Renal cortex interstitium (tissue), 11 donors: ENCODE data around the gene DOK4. TPM values are rescaled to one million over a fixed set of nuclear protein-coding genes. Genes with fewer than 3 reads are reported as not detected.
"Not testable (repeated sequence)": the region's sequence is repeated elsewhere in the genome, so short reads cannot be mapped to it uniquely, and the experiment has no call there.

Experiments used
- DNase-seq, 11 donors: peaks; one replicate each; pipeline ENCODE4 v3.0.0-alpha.2; 2013; ENCODE audit warnings: low read depth in 9 of 11, low spot score in 4 of 11; ENCODE audit errors: extremely low read depth in 1 of 11
- polyA plus RNA-seq, 3 donors: library from polyadenylated mRNA; unstranded; fragments of 120-200 nt; gene quantifications; one replicate each; pipeline ENCODE4 v1.2.1, GENCODE V29; 2013; ENCODE audit not compliant: insufficient read length in 3 of 3

The DOK4 gene
- polyA plus RNA-seq, 3 donors: 26.2 to 36.8 (median 36.6) TPM

DNA sequence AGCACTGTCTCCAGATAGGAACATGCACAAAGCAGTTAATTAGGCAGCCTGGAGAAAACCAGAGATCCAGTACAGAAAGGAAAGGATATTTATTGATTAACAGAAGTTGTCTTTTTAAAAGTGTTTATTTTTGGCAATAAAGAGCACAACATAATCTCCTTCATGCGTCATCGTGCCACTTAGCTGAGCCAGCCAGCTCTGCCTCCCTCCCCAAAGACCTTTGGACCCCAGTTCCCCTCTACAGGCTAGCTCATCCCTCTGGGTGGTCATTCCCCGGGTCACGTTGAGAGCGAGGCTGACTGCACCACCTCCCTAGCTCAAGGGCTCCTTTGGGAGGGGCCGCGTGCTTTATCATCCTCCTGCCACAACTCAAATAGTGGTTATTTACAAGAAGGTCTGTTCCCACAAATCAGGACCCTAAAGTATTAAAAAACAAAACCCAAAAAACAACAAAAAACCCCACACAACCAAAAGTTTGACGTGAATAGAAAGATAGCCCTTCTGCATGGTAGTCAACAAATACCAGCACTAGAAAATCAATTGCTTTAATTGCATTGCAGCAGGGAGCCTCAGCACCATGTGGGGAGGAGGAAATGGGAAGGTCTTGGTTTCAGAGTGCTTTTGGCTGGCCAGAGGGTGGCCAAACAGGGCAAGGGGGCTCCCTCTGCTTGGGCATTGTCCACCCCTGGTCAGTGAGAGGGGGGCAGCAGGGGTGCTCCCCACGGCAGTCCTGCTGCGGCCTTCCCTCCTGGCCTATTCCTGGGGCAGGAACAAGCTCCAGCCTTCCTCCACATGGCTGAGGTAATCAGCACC, 14.2 kb downstream of the DOK4 start:
- DNase-seq: peak in 1 of 11 donors; percentile 43

DNA sequence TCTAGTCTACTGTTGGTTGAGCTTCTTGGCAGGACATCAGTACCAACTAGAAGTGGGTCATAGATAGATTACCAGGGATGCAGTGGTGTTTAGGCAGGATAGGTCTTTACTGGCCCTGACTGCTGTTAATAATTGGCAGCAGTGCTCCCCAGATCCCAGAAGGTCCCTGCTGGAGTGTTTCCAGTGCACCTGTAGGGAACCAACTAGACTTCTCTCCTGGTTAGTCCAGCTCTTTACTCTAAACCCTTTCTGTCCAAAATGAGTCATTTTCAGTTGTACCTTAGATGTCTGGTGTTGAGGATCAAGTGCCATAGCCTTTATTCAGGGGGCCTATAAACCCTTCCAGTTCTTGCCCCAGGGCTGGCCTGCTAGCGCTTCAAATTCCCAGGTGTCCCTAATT, 15.1 kb downstream of the DOK4 start:
- no peak for DNase-seq

GRCh38 chr16:57470711-57471110, 15.6 kb downstream of the DOK4 start:
- no peak for DNase-seq

DNA sequence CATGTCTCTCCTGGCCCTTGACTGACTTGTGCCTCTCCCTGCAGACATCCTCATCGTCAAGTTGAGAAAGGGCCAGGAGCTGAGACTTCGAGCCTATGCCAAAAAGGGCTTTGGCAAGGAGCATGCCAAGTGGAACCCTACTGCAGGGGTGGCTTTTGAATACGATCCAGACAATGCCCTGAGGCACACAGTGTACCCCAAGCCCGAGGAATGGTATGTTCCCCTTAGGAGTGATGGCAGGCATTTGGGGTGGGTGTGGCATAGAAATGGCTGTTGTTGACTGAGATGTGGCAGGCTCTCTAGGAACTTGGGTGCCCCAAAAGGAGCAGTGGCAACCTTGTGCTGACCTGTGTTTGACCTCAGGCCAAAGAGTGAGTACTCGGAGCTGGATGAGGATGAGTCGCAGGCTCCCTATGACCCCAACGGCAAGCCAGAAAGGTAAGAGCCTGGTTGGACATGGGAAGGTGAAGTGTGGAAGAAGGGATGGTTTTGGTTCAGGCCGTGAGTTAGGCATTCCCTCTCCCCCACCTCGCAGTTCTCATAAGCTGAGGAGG, 16.3 kb downstream of the DOK4 start:
- no peak for DNase-seq

DNA sequence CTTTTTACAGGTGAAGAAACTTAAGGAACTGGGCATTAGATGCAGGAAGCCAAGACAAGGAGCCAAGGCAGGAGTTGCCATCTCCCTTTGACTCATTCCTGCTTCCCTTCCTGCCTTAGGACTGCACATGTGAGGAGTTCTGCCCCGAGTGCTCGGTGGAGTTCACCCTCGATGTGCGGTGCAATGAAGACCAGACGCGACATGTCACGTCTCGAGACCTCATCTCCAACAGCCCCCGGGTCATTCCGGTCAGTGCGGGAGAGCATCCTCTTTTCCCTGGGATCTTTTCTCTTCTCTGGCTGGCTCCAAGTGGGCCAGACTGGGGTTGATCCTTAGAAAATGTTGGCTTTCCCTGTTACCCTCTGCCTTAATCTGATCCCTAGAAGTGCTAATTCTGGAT, 17.2 kb downstream of the DOK4 start:
- no peak for DNase-seq

- DNase-seq: no peak
Observed at GRCh38 chr16:57468346-57468745, 17.9 kb downstream of the DOK4 start.

- DNase-seq: no peak
Observed at GRCh38 chr16:57464523-57464922, 21.8 kb downstream of the DOK4 start.

GRCh38 chr16:57462978-57463362, 23.3 kb downstream of the DOK4 start:
- no peak for DNase-seq

DNA sequence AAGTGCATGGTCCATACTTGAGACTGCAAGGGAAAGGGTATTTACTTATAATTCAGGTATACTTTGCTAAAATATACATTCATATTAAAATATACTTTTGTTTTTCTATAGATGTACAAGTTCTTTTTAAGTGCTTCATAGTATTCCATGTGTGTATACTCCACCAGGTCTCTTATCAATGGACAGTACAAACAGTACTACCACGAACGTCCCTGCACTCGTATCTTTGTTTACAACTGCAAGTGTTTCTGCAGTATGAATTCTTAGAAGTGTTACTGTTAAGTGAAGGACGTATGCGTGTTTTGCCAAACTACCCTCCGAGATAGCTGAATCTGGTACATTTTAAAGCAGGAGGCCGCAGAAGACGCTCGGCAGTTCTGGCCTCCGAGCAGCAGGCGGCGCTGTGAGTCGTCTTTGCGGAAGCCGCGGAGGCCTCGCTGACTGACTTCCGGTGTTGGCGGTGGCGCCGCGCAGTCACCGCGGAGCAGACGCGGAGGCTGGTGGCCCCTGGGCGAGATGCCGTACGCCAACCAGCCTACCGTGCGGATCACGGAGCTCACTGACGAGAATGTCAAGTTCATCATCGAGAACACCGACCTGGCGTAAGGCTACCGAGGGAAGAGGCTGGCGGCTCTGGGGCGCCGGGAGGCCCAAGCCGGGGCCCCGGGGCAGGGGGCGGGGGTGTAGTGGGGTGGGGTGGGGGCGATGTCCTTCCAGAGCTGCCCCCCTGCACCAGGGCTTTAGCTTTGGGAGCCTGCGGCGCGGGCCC, 23.9 kb downstream of the DOK4 start, which contains the start of gene POLR2C:
TSS of gene POLR2C (plus strand) at position 471 of the 769 bp plus-strand sequence. CDS start at position 517, 46 bp downstream.
- DNase-seq: peak in 9 of 11 donors; percentile 59 to 83 (median 81)

GRCh38 chr16:57452021-57452420, 34.3 kb downstream of the DOK4 start:
- DNase-seq: no peak

DNA sequence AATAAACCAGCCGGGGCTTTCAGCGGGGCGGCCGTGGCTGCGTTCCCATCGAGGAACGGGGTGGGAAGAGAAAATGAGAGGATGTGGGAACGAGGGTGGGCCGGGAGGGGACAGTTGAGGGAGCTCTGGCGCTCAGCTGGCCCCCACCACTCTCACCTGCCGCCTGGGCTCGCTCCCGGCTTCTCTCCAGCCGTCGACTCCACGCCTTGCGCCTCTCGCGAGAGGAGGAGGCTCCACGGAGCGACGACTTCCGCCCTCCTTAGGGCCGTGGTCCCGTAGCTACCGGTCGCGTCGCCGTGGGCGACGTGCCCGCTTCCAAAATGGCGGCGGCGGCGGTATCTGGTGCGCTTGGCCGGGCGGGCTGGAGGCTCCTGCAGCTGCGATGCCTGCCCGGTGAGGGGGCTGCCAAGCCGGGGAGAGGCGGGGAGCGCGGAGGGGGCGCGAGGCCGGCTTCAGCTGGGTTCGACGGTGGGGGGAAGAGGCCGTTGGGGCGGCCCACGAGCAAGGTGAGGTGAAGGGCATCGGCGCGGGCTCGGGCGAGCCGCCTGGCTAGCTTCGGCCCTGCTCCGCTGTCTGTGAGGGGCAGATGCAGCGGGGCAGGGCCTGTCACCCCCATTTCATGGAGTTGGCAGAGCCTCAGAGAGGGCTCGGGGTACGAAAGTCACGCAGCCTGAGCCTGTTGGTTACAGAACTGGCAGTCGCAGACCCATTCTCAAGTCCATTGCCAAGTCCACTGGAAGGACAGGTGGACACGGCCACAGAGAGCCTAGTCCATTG, 38.9 kb downstream of the DOK4 start, which contains the start of the genes CIAPIN1 and COQ9:
TSS of gene CIAPIN1 (minus strand) at position 200 of the 777 bp plus-strand sequence. CDS start 6,457 bp downstream, outside the sequence.
TSS of gene COQ9 (plus strand) at position 294 of the 777 bp plus-strand sequence. CDS start at position 321, 27 bp downstream.
- DNase-seq: peak; percentile 87 to 94 (median 91)

DNA sequence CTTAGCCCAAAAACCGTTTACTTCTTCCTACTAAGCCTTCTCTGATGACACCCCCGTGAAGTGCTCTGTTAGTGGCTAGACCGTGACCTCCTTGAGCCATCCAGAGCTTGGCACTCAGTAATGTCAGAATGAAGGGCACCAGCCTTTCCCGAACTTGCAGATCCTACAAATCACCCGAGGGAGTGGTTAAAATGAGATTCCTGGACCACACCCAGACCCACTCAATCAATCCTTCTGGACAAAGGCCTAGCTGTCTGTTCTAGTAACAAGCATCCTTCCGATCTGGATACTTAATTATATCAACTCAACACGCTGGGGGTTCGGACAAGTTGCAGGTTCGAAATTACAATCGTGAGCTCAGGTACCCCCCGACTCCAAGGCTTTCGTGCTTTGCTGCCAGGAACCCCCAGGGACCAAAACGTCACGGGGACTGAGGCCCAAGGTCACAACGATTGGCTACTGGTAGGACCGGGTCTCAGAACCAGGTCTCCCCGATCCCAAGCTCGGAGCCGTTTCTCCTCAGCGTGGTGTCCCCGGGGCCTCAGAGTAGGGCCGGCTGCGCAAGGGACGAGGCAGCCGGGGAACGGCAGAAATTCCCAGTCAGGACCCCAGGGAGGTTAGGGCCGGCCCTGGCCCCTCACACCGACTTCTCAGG, 39.6 kb downstream of the DOK4 start:
- peak in 4 of 11 donors; percentile 5 to 33 (median 19) for DNase-seq

- DNase-seq: no peak
Observed at GRCh38 chr16:57445510-57445909, 40.8 kb downstream of the DOK4 start.

DNA sequence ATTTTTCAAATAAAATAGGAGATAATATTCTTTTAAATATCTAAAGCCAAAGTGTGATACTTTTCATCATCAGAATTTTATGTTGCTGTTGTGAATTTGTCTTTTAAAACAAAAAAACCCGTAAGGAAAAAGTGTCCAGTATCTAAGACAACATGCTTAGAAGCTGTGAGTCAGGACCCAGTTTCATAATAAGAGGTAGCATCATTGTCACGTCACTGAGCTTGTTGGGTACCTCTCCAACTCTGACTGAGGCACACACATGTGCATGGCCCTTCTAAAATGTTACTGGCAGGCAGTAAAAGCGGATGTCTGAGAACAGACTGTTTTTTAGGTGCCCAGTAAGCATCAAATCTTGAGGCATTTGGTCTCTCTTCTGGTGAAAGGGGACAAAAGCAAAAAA, 41.6 kb downstream of the DOK4 start:
- DNase-seq: no peak

DNA sequence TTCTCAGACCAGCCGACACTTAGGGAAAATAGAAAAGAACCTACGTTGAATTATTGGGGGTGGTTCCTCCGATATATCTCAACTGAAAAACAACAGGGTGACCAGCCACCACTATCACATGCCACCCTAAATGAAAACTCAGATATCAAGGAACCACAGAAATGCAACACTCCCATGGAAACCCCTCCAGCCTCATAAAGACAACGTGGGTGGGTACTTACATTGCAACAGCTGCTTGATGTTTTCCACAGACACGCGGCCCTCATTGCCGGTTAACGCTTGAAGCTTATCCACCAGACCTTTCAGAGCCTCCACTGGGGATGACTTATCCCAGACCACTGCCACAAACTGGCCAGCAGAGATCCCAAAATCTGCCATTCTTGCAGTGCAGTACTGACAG, 45.7 kb downstream of the DOK4 start:
- DNase-seq: not testable (repeated sequence)

- DNase-seq: not testable (repeated sequence)
Observed at GRCh38 chr16:57439947-57440346, 46.3 kb downstream of the DOK4 start.

DNA sequence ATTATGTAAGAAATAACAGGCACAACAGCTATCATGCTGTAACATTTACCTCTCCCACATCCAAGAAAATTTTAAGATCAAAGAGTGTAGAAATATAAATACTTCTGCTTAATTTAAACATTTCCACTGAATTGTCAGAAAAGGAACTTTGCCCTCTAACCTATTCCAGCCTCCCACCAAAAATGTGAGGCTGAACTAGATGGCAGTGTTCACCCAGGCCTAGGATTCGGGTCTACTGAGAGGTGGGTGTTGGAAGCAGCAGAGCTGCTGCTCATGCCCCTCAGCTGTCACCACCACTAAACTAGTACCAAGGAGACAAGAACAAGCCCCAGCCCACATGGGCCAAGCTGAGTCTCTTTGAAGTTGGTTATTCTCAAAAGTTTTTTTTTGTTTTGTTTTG, 50.5 kb downstream of the DOK4 start:
- DNase-seq: no peak

DNA sequence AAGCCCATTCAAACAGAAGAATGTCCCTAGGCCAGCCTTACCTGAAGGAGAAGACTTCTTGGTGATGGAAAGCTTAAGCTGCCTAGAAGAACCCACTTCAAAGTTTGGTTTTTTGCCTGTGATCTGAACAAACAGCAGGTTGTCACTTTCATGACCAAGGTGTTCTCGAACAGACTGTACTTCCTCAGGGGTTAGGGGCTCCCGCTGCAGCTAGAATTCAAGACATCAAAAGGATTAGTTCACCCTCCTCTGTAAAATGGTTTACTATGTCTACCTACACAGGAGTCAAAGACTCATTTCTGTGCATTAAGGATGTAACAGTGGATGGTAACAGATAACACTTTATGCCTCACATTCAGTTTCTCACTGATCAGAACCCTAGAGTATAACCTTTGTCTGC, 52.3 kb downstream of the DOK4 start:
- DNase-seq: no peak
